Common myeloid progenitor, CD34-positive (primary cell): ENCODE data around the gene SYT13.

ENCODE experiments used
- CTCF ChIA-PET: fragments of 350-600 bp; sonication (Branson Sonifier 250); formaldehyde crosslinking; loops from one replicate; lab custom pipeline; 2021; ENCODE audit warnings: antibody characterized with exemption; lab: Charles Lee
- POLR2A ChIA-PET: fragments of 350-600 bp; sonication (Branson Sonifier 250); formaldehyde crosslinking; loops from one replicate; lab custom pipeline; 2021; ENCODE audit warnings: antibody characterized with exemption; lab: Charles Lee
- DNase-seq, 3 donors: peaks; one replicate each; pipeline versions ENCODE4 v3.0.0 to v3.0.0-alpha.2; 2013
- H3K27ac ChIP-seq, 2 experiments: 1 replicate in 1 of 2; 2 replicates in 1 of 2; pipeline ENCODE4 v1.7.0; 2013; ENCODE audit warnings: inconsistent platforms in 2 of 2, low read length in 2 of 2, mild to moderate bottlenecking in 2 of 2, low read depth in 1 of 2, moderate library complexity in 1 of 2; ENCODE audit not compliant: severe bottlenecking in 2 of 2, insufficient read depth in 1 of 2, poor library complexity in 1 of 2
- H3K27me3 ChIP-seq, 5 experiments: replicated peaks in 2 of 5; 1 replicate in 3 of 5; 2 replicates in 2 of 5; pipeline versions ENCODE4 v1.6.1 to v1.7.0; 2013; ENCODE audit warnings: low read length in 4 of 5, mild to moderate bottlenecking in 2 of 5, moderate library complexity in 2 of 5, inconsistent platforms in 1 of 5; ENCODE audit not compliant: insufficient read depth in 5 of 5, control insufficient read depth in 4 of 5
- H3K36me3 ChIP-seq, 4 experiments: 1 replicate in 2 of 4; 2 replicates in 2 of 4; pipeline versions ENCODE4 v1.6.1 to v1.7.0; 2013; ENCODE audit warnings: low read length in 3 of 4, control low read depth in 1 of 4, mild to moderate bottlenecking in 1 of 4; ENCODE audit not compliant: control insufficient read depth in 4 of 4, insufficient read depth in 4 of 4
- H3K4me1 ChIP-seq, 4 experiments: 1 replicate in 3 of 4; 2 replicates in 1 of 4; pipeline versions ENCODE4 v1.6.1 to v1.7.1; 2013; ENCODE audit warnings: low read length in 3 of 4, mild to moderate bottlenecking in 3 of 4, control low read depth in 1 of 4, inconsistent platforms in 1 of 4, moderate library complexity in 1 of 4; ENCODE audit not compliant: control insufficient read depth in 4 of 4, insufficient read depth in 4 of 4; ENCODE audit errors: control extremely low read depth in 1 of 4
- H3K4me3 ChIP-seq, 7 experiments: 1 replicate in 4 of 7; 2 replicates in 3 of 7; pipeline versions ENCODE4 v1.5.1 to v1.7.0; 2013; ENCODE audit warnings: mild to moderate bottlenecking in 7 of 7, low read length in 6 of 7, moderate library complexity in 6 of 7, inconsistent platforms in 2 of 7, low read depth in 2 of 7, control low read depth in 1 of 7; ENCODE audit not compliant: insufficient read depth in 4 of 7, control insufficient read depth in 1 of 7; ENCODE audit errors: extremely low read depth in 1 of 7
- H3K9me3 ChIP-seq, 5 experiments: 1 replicate in 4 of 5; 2 replicates in 1 of 5; pipeline versions ENCODE4 v1.6.1 to v1.7.1; 2013; ENCODE audit warnings: low read length in 4 of 5, mild to moderate bottlenecking in 2 of 5, inconsistent platforms in 1 of 5, low read depth in 1 of 5, moderate library complexity in 1 of 5; ENCODE audit not compliant: control insufficient read depth in 4 of 5, insufficient read depth in 2 of 5; ENCODE audit errors: control extremely low read depth in 1 of 5
- WGBS: methylation state at CpG from one replicate; pipeline ENCODE4 v1.1.5; 2013; ENCODE audit not compliant: insufficient coverage; 5-methylcytosine and 5-hydroxymethylcytosine counted together

SYT13 gene

GRCh38 chr11:45267652-45268299, 18.4 kb downstream of the SYT13 start:
- Histone ChIP-seq H3K4me3 (no peak overlapping the region), H3K27me3 (peaks cover 0 to 27% (median 10%) of the 10 kb centered on the region in 5 experiments), H3K4me1 (no peaks in the 10 kb centered on the region), H3K27ac (no peak overlapping the region), H3K36me3 (no peaks in the 10 kb centered on the region), H3K9me3 (no peaks in the 10 kb centered on the region)
- POLR2A ChIA-PET, result no interaction called here
- DNase-seq, result no peak
- WGBS, result 88% methylated on average over 12 of the region's 13 CpGs
- CTCF ChIA-PET, result interaction anchor here (0.7 to 1.2 kb wide), 2 partner anchors 8 to 85 kb away, joined by 3 read pairs; no protein-coding TSS in a partner anchor

DNA sequence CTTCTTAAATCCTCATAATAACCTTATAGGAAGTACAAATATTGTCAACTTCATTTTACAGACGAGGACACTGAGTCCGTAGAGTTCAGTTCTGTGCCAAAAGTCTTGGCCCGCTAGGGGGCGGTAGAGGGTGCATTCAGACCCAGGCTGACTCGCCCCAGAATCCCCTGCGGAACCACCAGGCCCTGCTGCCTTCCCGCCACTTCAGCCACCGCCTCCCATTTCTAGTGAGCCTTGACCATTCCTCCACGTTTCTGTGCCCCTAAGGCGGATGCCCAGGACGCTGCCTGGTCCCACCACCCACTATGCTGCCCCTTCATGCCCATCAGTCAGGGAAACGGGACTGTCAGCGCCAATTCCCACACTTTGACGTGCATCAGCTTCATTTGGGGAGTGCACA, 19.1 kb downstream of the SYT13 start:
- H3K9me3 ChIP-seq, result no peaks in the 10 kb centered on the region
- H3K27me3 ChIP-seq, result peaks cover 0 to 27% (median 10%) of the 10 kb centered on the region in 5 experiments
- peak in 1 of 3 donors; percentile 20 for DNase-seq
- ChIA-PET POLR2A (no interaction called here), CTCF (interaction anchor here (1.2 kb wide), 2 partner anchors 14 to 22 kb away, joined by 3 to 4 read pairs; no protein-coding TSS in a partner anchor)
- WGBS, result 71% methylated on average over 13 of the region's 14 CpGs
- H3K36me3 ChIP-seq, result no peaks in the 10 kb centered on the region
- H3K27ac ChIP-seq, result no peak overlapping the region
- no peaks in the 10 kb centered on the region for H3K4me1 ChIP-seq
- no peak overlapping the region for H3K4me3 ChIP-seq

DNA sequence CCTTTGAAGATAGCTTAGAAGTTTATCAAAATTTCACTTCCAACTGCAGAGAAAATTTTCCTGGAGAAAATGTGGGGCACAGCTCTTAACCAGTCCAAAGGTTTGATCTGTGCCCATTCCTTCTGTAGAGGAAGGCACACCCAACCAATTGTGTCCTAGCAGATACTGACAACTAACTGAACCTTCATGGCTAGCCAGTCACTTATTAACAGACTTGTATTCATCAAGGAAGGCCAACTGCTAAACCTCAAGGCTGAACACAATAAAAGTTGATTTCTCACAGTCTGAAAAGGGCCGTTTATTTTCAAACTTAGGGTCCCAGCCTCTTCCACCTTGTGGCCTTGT, 19.5 kb downstream of the SYT13 start:
- Histone ChIP-seq H3K4me1 (no peaks in the 10 kb centered on the region), H3K27me3 (peaks cover 0 to 27% (median 10%) of the 10 kb centered on the region in 5 experiments), H3K4me3 (no peak overlapping the region), H3K9me3 (no peaks in the 10 kb centered on the region), H3K36me3 (no peaks in the 10 kb centered on the region), H3K27ac (no peak overlapping the region)
- POLR2A ChIA-PET, result no interaction called here
- CTCF ChIA-PET, result interaction anchor here (1.2 kb wide), 2 partner anchors 14 to 23 kb away, joined by 3 to 4 read pairs; no protein-coding TSS in a partner anchor
- WGBS, result 100% methylated on average over 1 of the region's 1 CpG
- DNase-seq, result no peak

GRCh38 chr11:45265969-45266675, 20.0 kb downstream of the SYT13 start:
- 90% methylated on average over 1 of the region's 2 CpGs for WGBS
- no peaks in the 10 kb centered on the region for H3K36me3 ChIP-seq
- no peak overlapping the region for H3K27ac ChIP-seq
- ChIA-PET POLR2A (no interaction called here), CTCF (interaction anchor here (1.2 kb wide), 2 partner anchors 13 to 23 kb away, joined by 3 to 4 read pairs; no protein-coding TSS in a partner anchor)
- peaks cover 0 to 25% (median 8%) of the 10 kb centered on the region in 5 experiments for H3K27me3 ChIP-seq
- H3K4me1 ChIP-seq, result no peaks in the 10 kb centered on the region
- DNase-seq, result no peak
- no peak overlapping the region for H3K4me3 ChIP-seq
- no peaks in the 10 kb centered on the region for H3K9me3 ChIP-seq

DNA sequence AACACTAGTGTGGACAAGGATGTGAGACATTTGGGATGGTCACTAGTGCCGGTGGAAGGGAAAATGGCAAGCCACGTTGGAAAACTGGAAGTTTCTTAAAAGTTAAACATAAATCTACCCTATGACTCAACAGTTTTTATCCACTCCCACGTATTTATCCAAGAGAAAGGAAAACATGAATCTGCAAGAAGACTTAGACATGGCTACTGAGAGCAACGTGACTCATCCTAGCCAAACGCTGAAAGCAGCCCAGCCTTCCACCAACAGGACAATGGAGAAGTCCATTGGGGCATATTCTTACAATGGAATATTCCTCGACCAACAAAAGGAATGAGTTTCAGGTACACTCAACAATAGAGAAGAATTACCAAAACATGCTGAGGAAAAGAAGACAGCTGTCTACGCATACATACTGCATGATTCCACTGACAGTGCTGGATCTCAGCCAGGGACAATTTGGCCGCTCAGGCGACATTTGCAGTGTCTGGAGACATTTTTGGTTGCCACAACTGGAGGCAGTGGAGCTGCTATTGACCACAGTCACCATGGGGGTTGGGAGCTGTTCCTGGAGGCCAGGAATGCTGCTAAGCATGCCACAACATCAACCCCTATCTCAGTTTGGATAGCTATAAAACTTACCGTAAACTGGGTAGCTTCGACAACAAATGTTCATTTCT, 21.2 kb downstream of the SYT13 start:
- H3K36me3 ChIP-seq, result no peaks in the 10 kb centered on the region
- H3K27ac ChIP-seq, result no peak overlapping the region
- peaks cover 0 to 23% (median 8%) of the 10 kb centered on the region in 5 experiments for H3K27me3 ChIP-seq
- CTCF ChIA-PET, result interaction anchor here (1.2 to 1.5 kb wide), 3 partner anchors 8 to 153 kb away, joined by 3 to 5 read pairs (median 3); no protein-coding TSS in a partner anchor
- no peaks in the 10 kb centered on the region for H3K4me1 ChIP-seq
- no peaks in the 10 kb centered on the region for H3K9me3 ChIP-seq
- WGBS, result 100% methylated on average over 7 of the region's 11 CpGs
- no peak overlapping the region for H3K4me3 ChIP-seq
- POLR2A ChIA-PET, result no interaction called here
- no peak for DNase-seq

GRCh38 chr11:45263773-45264172, 22.4 kb downstream of the SYT13 start:
- Histone ChIP-seq H3K9me3 (no peaks in the 10 kb centered on the region), H3K4me3 (no peak overlapping the region), H3K36me3 (no peaks in the 10 kb centered on the region), H3K27me3 (peaks cover 0 to 14% (median 3%) of the 10 kb centered on the region in 5 experiments), H3K27ac (no peak overlapping the region), H3K4me1 (no peaks in the 10 kb centered on the region)
- DNase-seq, result no peak
- ChIA-PET CTCF (interaction anchor here (1.2 to 1.5 kb wide), 3 partner anchors 9 to 151 kb away, joined by 3 to 5 read pairs (median 3); no protein-coding TSS in a partner anchor), POLR2A (no interaction called here)
- 100% methylated on average over 1 of the region's 3 CpGs for WGBS
